ENCODE data around the gene SVIL. TPM values are rescaled to one million over a fixed set of nuclear protein-coding genes. Genes with fewer than 3 reads are reported as not detected.
A peak's percentile ranks its signal among the peaks of the same experiment; 100 is the strongest.

The SVIL gene
- total and polyA plus RNA-seq, 2 of the 13 experiments (the other 11 are each of a cell fraction or from before 2014, with no cell fraction given), result 3.9 to 12.1 TPM

- TF ChIP-seq ZNF740 (CRISPR knock-in tag; IDR thresholded peaks at IDR 0.05), result peak; percentile 71
- no peak for TF ChIP-seq DPF2 (CRISPR knock-in tag; IDR thresholded peaks at IDR 0.05; ENCODE audit: borderline replicate concordance, low read depth)
- TF ChIP-seq ZMYM4 (CRISPR knock-in tag; IDR thresholded peaks at IDR 0.05), result peak; percentile 18; the same call in 1 of the 2 replicates
- TF ChIP-seq ZFY (CRISPR knock-in tag; IDR thresholded peaks at IDR 0.05), result peak; percentile 34; the same call in 1 of the 2 replicates
- TF ChIP-seq YEATS2 (CRISPR knock-in tag; IDR thresholded peaks at IDR 0.05; ENCODE audit: borderline replicate concordance), result no peak
- TF ChIP-seq GABPB1 (CRISPR knock-in tag; IDR thresholded peaks at IDR 0.05), result peak; percentile 27; the same call in 1 of the 2 replicates
- TF ChIP-seq ZNF660 (CRISPR knock-in tag; IDR thresholded peaks at IDR 0.05; ENCODE audit: borderline replicate concordance, low read depth), result no peak
- TF ChIP-seq TSC22D2 (CRISPR knock-in tag; IDR thresholded peaks at IDR 0.05; ENCODE audit: borderline replicate concordance), result no peak
Measured at GRCh38 chr10:29443745-29444523, 190.8 kb downstream of the SVIL start (continued).

- intact Hi-C loops (cut with micrococcal nuclease; ENCODE audit: unreplicated experiment), result no loop called here
- Histone ChIP-seq H3K9me3 (ENCODE audit: low read length) (no peaks in the 10 kb centered on the region), H3K27ac (ENCODE audit: extremely low read length, insufficient read depth, low read length) (no peak overlapping the region), H3K4me2 (ENCODE audit: low read depth, low read length) (no peak overlapping the region), H3K36me3 (replicated peaks in 1 of 2; ENCODE audit: control insufficient read depth in 1 of 2, insufficient read depth in 2 of 2, low read length in 2 of 2) (no peaks in the 10 kb centered on the region), H3K79me2 (ENCODE audit: insufficient read depth, low read length) (peaks cover 42% of the 10 kb centered on the region), H3K9ac (ENCODE audit: insufficient read depth, low read depth, low read length) (no peak overlapping the region), H3K27me3 (ENCODE audit: control insufficient read depth in 1 of 2, insufficient read depth in 2 of 2, low read length in 2 of 2) (no peaks in the 10 kb centered on the region), H3K4me3 (replicated peaks in 1 of 3; ENCODE audit: insufficient read depth in 1 of 3, low read depth in 2 of 3, low read length in 3 of 3) (no peak overlapping the region), H3K4me1 (ENCODE audit: insufficient read depth, low read length) (peaks cover 45% of the 10 kb centered on the region), H4K20me1 (ENCODE audit: insufficient read depth, low read length) (no peaks in the 10 kb centered on the region), H2AFZ (ENCODE audit: low read length) (no peak overlapping the region)
- WGBS (ENCODE audit: low lambda C conversion rate), result 100% methylated on average over 2 of the region's 2 CpGs
- ChIA-PET CTCF (ENCODE audit: low intra/inter-chr PET ratio, low total read pairs) (no interaction called here), POLR2A (no interaction called here)
- ATAC-seq (no peak), FAIRE-seq (no peak), DNase-seq (ENCODE audit: low spot score) (no peak)
- no TSS peak for BruUV-seq (replicated peaks)
- in situ Hi-C loops (cut with HindIII; ENCODE audit: extremely low pct_ligation_motif_present, low pct_unique_long_range_greater_than_20kb), result no loop called here
- TF ChIP-seq ZFY (CRISPR knock-in tag; IDR thresholded peaks at IDR 0.05) (no peak), ZEB1 (IDR thresholded peaks at IDR 0.05; ENCODE audit: insufficient replicate concordance, low read depth) (no peak), ZNF30 (CRISPR knock-in tag; IDR thresholded peaks at IDR 0.05) (no peak), SIX1 (CRISPR knock-in tag; IDR thresholded peaks at IDR 0.05; ENCODE audit: borderline replicate concordance) (no peak), PHF5A (CRISPR knock-in tag; IDR thresholded peaks at IDR 0.05; ENCODE audit: low read depth, unreplicated experiment) (no peak), DNMT3B (CRISPR knock-in tag; conservative IDR thresholded peaks at IDR 0.05) (no peak), ZNF562 (CRISPR knock-in tag; IDR thresholded peaks at IDR 0.05; ENCODE audit: borderline replicate concordance) (no peak), RBM22 (optimal IDR thresholded peaks at IDR 0.05; ENCODE audit: low read length) (no peak), ZNF784 (CRISPR knock-in tag; IDR thresholded peaks at IDR 0.05; ENCODE audit: borderline replicate concordance) (no peak), REL (CRISPR knock-in tag; conservative IDR thresholded peaks at IDR 0.05) (no peak), ZNF775 (CRISPR knock-in tag; IDR thresholded peaks at IDR 0.05; ENCODE audit: borderline replicate concordance) (no peak)
- TF ChIP-seq, protein P1, sequence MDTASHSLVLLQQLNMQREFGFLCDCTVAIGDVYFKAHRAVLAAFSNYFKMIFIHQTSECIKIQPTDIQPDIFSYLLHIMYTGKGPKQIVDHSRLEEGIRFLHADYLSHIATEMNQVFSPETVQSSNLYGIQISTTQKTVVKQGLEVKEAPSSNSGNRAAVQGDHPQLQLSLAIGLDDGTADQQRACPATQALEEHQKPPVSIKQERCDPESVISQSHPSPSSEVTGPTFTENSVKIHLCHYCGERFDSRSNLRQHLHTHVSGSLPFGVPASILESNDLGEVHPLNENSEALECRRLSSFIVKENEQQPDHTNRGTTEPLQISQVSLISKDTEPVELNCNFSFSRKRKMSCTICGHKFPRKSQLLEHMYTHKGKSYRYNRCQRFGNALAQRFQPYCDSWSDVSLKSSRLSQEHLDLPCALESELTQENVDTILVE (CRISPR knock-in tag; IDR thresholded peaks at IDR 0.05), result no peak
- TF ChIP-seq, protein P2, sequence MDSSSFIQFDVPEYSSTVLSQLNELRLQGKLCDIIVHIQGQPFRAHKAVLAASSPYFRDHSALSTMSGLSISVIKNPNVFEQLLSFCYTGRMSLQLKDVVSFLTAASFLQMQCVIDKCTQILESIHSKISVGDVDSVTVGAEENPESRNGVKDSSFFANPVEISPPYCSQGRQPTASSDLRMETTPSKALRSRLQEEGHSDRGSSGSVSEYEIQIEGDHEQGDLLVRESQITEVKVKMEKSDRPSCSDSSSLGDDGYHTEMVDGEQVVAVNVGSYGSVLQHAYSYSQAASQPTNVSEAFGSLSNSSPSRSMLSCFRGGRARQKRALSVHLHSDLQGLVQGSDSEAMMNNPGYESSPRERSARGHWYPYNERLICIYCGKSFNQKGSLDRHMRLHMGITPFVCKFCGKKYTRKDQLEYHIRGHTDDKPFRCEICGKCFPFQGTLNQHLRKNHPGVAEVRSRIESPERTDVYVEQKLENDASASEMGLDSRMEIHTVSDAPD (CRISPR knock-in tag; IDR thresholded peaks at IDR 0.05), result no peak
Measured at GRCh38 chr10:29440981-29441380, 193.8 kb downstream of the SVIL start.
